Activated CD4-positive, alpha-beta T cell treated with anti-CD3 and anti-CD28 coated beads, Interleukin-2, Interleukin-6, amounts not matched to agents 100 ng/mL and 50 ng/mL, durations not matched to agents 16 hours and 8 hours (primary cell): ENCODE results near the gene MRPS15.
A peak's percentile ranks its signal among the peaks of the same experiment; 100 is the strongest.
"Not testable (repeated sequence)": the region's sequence is repeated elsewhere in the genome, so short reads cannot be mapped to it uniquely, and the experiment has no call there.

Experiments used
- DNase-seq: peaks from one replicate; pipeline ENCODE4 v3.0.0-alpha.2; 2020

Gene MRPS15

DNA sequence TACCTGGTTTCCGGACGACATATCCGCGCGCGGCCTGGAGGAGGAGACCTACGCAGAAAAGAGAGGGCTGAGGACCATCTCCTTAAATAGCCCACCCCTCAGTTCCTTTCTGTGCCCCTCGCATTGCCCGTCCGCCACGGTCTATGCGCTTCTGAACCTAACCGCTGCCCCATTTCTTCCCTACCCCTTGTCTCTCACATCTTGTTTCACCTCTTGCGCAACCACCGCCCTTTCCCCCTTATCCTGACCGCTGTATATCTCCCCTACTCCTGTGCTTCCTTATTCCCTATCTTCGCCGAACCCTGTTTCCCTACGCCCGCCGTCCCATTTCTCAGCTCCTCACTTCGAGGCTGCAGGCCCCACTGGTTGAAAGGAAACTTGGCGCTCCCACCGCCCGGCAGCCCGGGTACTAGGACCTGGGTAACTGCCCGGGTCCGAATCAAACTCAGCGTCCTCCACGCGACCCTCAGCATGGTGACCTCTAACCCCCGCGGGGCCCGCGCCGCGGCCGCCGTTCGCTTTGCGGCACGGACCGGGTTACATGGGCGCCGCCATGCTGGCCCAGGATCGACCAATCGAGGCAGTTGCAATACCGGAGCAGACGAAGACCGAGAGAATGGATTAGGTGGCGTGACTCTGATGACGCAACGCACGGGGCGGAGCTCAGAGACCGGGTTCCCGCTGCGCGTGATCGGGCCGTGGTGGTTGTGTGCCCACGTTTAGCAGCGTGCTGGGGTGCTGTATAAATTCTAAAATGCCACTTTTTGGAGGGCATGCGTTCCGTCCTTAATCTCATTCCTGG is at the start of gene MRPS15:
Gene MRPS15, minus strand, starts transcription at position 582 of the 802 bp plus-strand sequence. Its CDS starts 109 bp downstream, at position 473.
- DNase-seq: peak; percentile 97

GRCh38 chr1:36512842-36513241 is 48.7 kb upstream of the MRPS15 start:
- DNase-seq: no peak

GRCh38 chr1:36511804-36512798 is 47.9 kb upstream of the MRPS15 start:
- no peak for DNase-seq

DNA sequence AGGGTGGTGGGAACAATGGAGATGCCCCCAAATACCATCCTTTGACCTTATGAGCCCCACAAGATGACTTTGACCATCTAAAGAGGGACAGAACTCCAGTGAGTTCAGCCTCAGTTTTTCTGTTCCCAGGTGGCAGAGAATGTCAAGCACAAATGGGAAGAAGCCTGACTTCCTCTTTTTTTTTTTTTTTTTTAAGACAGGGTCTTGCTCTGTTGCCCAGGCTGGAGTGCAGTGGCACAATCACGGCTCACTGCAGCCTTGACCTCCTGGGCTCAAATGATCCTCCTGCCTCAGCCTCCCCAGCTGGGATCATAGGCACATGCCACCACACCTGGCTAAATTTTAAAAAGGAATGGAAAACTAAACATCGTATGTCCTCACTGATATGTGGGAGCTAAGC is 47.0 kb upstream of the MRPS15 start:
- not testable (repeated sequence) for DNase-seq

DNA sequence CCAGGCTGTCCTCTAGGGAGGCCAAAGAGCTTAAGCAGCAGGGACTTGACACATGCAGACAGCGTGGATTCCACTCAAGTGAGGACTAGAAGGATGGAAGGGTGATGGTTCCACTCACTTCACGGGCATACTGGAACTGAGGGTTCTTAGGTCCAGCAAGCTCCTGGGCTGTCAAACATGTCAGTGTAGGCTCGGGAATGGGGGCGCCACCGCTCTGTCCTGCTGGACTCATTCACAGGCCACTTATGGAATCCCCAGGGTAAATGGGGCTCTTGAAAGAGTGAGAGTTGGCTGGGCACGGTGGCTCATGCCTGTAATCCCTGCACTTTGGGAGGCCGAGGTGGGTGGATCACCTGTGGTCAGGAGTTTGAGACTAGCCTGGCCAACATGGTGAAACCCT is 46.2 kb upstream of the MRPS15 start:
- no peak for DNase-seq

DNA sequence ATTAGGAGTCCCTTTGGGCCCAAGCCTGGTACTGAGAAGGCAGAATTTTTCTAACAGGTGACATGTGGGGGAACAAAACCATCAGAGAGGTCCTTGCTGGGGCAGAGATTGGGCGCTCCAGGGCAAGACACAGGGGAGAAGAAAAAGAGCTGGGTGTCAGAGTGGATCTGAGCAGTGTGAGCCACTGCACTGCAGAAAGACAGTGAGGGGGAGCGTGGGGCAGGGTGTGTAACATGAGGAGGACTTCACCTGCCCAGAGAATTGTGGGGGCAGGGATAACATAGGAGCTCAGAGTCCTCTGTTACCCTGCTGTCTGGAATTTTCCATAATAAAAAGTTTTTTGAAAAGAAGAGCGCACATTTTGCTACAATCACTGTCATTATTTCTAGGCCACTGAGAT is 44.1 kb upstream of the MRPS15 start:
- no peak for DNase-seq

- DNase-seq: no peak
These were observed 42.2 kb upstream of the MRPS15 start for GRCh38 chr1:36506276-36506920.

DNA sequence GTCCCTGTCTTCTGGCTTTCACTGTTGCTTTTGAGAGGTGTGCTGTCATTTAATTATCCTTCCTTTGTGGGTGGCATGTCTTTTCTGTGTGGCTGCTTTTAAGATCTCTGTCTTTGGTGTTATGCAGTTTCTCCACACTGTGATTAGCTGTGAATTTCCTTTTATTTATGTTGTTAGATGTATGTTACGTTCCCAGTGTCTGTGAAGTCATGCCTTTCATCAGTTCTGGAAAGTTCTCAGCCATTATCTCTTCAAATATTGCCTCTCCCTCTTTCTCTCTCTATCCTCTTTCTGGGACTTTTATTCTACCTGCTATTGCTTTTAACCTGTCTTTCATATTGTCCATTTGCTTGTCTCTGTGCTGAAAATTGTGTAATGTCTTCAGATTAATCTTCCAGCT is 39.5 kb upstream of the MRPS15 start:
- no peak for DNase-seq

DNA sequence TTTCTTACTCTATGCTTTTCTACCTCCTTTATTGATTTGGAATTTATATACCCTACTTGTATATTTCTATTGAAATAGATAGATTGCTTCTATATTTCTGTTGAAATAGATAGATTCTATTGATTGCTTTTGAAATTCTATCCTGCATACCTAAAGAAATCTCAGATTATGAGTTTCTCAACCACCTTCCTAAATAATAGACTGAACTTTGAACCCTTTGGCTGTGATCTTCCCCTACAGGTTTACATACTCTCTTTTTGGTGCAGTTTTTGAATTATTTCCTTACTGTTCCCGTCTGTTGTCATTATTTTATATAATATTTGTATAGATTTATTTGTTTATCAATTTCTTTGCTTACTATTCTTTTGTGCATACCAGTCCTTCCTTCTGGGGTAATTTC is 39.0 kb upstream of the MRPS15 start:
- DNase-seq: no peak

DNA sequence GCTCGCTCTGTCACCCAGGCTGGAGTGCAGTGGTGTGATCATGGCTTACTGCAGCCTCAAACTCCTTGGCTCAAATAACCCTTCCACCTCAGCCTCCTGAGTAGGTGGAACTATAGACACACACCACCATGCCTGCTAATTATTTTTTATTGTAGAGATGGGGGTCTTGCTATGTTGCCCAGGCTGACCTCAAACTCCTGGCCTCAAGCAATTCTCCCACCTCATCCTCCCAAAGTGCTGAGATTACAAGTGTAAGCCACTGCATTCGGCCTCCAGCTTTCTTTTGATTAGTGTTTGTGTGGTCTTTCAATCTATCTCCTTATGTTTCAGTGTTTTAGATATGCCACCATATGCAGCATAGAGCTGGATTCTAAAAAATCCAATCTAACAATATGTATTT is 38.4 kb upstream of the MRPS15 start:
- DNase-seq: no peak

GRCh38 chr1:36501911-36502310 is 37.7 kb upstream of the MRPS15 start:
- DNase-seq: not testable (repeated sequence)

GRCh38 chr1:36497207-36497606 is 33.0 kb upstream of the MRPS15 start:
- no peak for DNase-seq

GRCh38 chr1:36494971-36495370 is 30.8 kb upstream of the MRPS15 start:
- DNase-seq: no peak

DNA sequence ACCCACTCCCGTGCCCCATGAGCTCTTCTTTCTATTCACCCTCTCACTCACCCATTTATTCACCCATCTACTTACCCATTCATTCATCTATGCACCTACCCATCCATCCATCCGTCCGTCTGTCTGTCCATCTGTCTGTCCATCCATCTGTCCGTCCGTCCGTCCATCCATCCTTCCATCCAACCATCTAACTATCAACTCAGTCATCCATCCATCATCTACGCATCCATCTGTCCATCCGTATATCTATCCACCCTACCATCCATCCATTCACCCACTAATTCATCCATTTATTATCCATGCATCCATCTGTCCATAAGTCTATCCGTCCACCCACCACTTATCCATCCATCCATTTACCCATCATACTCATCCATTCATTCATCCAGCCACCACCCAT is 29.3 kb upstream of the MRPS15 start:
- DNase-seq: no peak

DNA sequence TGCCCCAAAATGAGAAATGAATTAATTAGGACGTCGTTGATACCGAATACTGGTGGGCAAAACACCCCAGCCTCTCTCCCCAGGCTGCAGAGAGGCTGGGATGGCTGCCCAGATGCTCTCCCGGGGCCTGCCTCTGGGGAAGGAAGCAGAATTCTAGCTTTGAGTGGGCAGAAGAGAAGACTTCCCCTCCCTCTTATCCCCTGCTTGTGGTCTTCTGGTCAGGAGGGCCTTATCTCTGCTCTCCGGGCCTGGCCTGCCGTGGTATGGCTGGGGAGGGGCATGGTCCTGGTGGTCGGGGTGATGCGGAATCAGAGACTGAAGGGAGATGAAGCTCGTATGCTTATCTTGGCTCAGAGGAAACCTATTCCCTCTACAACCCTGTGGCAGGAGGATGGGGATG is 28.3 kb upstream of the MRPS15 start:
- no peak for DNase-seq

- DNase-seq: not testable (repeated sequence)
These were observed 25.3 kb upstream of the MRPS15 start for GRCh38 chr1:36489258-36490051.

- DNase-seq: no peak
These were observed 23.7 kb upstream of the MRPS15 start for GRCh38 chr1:36487906-36488305.

GRCh38 chr1:36487336-36487725 is 23.1 kb upstream of the MRPS15 start:
- not testable (repeated sequence) for DNase-seq

GRCh38 chr1:36486439-36487335 is 22.5 kb upstream of the MRPS15 start:
- no peak for DNase-seq

DNA sequence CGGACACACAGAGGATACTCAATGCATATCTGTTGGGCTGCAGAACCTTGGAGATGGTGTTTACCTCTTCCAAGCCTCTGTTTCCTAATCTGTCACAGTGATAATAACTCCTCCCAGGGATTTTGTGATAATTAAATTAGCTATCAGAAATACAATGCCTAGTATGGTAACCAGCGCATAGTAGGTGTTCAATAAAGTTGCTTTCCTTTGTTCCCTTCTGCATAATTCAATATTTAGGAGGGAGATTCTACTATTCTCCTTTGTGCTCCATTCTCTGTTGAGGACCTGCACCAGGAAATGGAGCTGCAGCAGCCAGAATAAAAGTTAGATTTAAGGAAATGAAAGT is 21.9 kb upstream of the MRPS15 start:
- no peak for DNase-seq

DNA sequence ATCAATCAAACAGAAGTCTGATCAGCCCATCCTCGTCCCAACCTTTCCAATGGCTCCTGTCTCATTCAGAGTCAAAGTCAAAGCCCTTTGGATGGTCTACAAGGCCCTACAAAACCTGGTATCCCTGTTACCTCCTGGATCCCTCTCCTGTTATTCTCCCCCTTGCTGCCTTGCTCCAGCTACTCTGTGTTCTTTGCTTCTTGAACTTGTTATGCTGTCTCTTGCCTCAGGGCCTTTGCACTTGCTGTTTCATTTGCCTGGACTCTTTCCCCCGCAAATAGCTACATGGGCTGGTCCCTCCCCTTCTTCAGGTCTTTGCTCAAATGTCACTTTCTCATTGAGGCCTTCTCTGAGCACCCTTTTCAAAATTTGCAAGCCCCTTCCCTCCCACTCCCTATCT is 19.9 kb upstream of the MRPS15 start:
- DNase-seq: no peak
